SK-N-SH treated with all-trans-retinoic acid at 6 μM for 48 hours (cell line): ENCODE measurements around the gene RGN.
"Not testable (repeated sequence)": the region's sequence is repeated elsewhere in the genome, so short reads cannot be mapped to it uniquely, and the experiment has no call there.

Source experiments
- ATAC-seq: fragments of 200-7000 bp; cut with Tn5 transposase; 3 replicates; pipeline ENCODE4 v1.9.1; 2020; ENCODE audit warnings: mild to moderate bottlenecking, moderate library complexity
- ARNTL ChIP-seq: fragments of 450-650 bp; formaldehyde crosslinking; IDR thresholded peaks from 2 replicates; pipeline ENCODE4 v1.5.0; 2020; ENCODE audit warnings: low read depth, mild to moderate bottlenecking, moderate library complexity, borderline replicate concordance
- CSDC2 ChIP-seq: fragments of 250-450 bp; sonication (Bioruptor Pico); IDR thresholded peaks from 2 replicates; pipeline ENCODE4 v1.5.0; 2020; ENCODE audit warnings: mild to moderate bottlenecking, moderate library complexity
- ESRRG ChIP-seq: fragments of 250-450 bp; sonication (Bioruptor Pico); IDR thresholded peaks from 2 replicates; pipeline ENCODE4 v1.6.1; 2021; ENCODE audit warnings: mild to moderate bottlenecking
- GLIS3 ChIP-seq: fragments of 250-450 bp; sonication (Bioruptor Pico); IDR thresholded peaks from 2 replicates; pipeline ENCODE4 v1.5.0; 2020; ENCODE audit warnings: mild to moderate bottlenecking, moderate library complexity
- ISL1 ChIP-seq: fragments of 250-450 bp; sonication (Bioruptor Pico); IDR thresholded peaks from 2 replicates; pipeline ENCODE4 v2.1.2; 2022; ENCODE audit warnings: mild to moderate bottlenecking, moderate library complexity
- PPARA ChIP-seq: fragments of 250-450 bp; sonication (Bioruptor Pico); IDR thresholded peaks from 2 replicates; pipeline ENCODE4 v1.5.0; 2020; ENCODE audit warnings: mild to moderate bottlenecking, borderline replicate concordance
- RARB ChIP-seq: fragments of 250-450 bp; sonication (Bioruptor Pico); IDR thresholded peaks from 2 replicates; pipeline ENCODE4 v1.8.0; 2021; ENCODE audit warnings: mild to moderate bottlenecking, moderate library complexity
- SNAI2 ChIP-seq: fragments of 250-450 bp; sonication (Bioruptor Pico); IDR thresholded peaks from 2 replicates; pipeline ENCODE4 v1.5.0; 2020; ENCODE audit warnings: mild to moderate bottlenecking, moderate library complexity
- TCF4 ChIP-seq: fragments of 250-450 bp; sonication (Bioruptor Pico); IDR thresholded peaks from 2 replicates; pipeline ENCODE4 v1.8.0; 2021; ENCODE audit warnings: mild to moderate bottlenecking, moderate library complexity, borderline replicate concordance
- TOX ChIP-seq: fragments of 250-450 bp; sonication (Bioruptor Pico); IDR thresholded peaks from 2 replicates; pipeline ENCODE4 v1.8.0; 2021; ENCODE audit warnings: mild to moderate bottlenecking, moderate library complexity, borderline replicate concordance
- ZC3H10 ChIP-seq: fragments of 250-450 bp; sonication (Bioruptor Pico); IDR thresholded peaks from 2 replicates; pipeline ENCODE4 v1.5.1; 2021; ENCODE audit warnings: mild to moderate bottlenecking, moderate library complexity
- ZFP3 ChIP-seq: fragments of 250-450 bp; sonication (Bioruptor Pico); IDR thresholded peaks from 2 replicates; pipeline ENCODE4 v1.5.0; 2020; ENCODE audit warnings: mild to moderate bottlenecking, moderate library complexity
- ZFP30 ChIP-seq: fragments of 450-650 bp; formaldehyde crosslinking; IDR thresholded peaks from 2 replicates; pipeline ENCODE4 v1.5.0; 2022; ENCODE audit warnings: mild to moderate bottlenecking, moderate library complexity
- ZNF565 ChIP-seq: fragments of 450-650 bp; formaldehyde crosslinking; conservative IDR thresholded peaks from 2 replicates; pipeline ENCODE4 v1.5.0; 2020; ENCODE audit warnings: low read depth, mild to moderate bottlenecking, moderate library complexity
- ZNF70 ChIP-seq: fragments of 450-650 bp; formaldehyde crosslinking; IDR thresholded peaks from 2 replicates; pipeline ENCODE4 v1.5.0; 2020; ENCODE audit warnings: mild to moderate bottlenecking, moderate library complexity
- TF ChIP-seq, protein P1 (sequence below): fragments of 250-450 bp; sonication (Bioruptor Pico); IDR thresholded peaks from 2 replicates; pipeline ENCODE4 v1.5.1; 2021; ENCODE audit warnings: mild to moderate bottlenecking, moderate library complexity
- TF ChIP-seq, protein P2 (sequence below): fragments of 250-450 bp; sonication (Bioruptor Pico); IDR thresholded peaks from 2 replicates; pipeline ENCODE4 v1.8.0; 2021; ENCODE audit warnings: low read depth, mild to moderate bottlenecking, moderate library complexity, borderline replicate concordance
- TF ChIP-seq, protein P3 (sequence below): fragments of 250-450 bp; sonication (Bioruptor Pico); IDR thresholded peaks from 2 replicates; pipeline ENCODE4 v1.5.0; 2020; ENCODE audit warnings: mild to moderate bottlenecking, moderate library complexity
- TF ChIP-seq, protein P4 (sequence below): fragments of 250-450 bp; sonication (Bioruptor Pico); IDR thresholded peaks from 2 replicates; pipeline ENCODE4 v1.5.1; 2020; ENCODE audit warnings: low read depth, mild to moderate bottlenecking, moderate library complexity
- TF ChIP-seq, protein P5 (sequence below): fragments of 250-450 bp; sonication (Bioruptor Pico); IDR thresholded peaks from 2 replicates; pipeline ENCODE4 v1.8.0; 2020; ENCODE audit warnings: mild to moderate bottlenecking, moderate library complexity, borderline replicate concordance

RGN gene

DNA sequence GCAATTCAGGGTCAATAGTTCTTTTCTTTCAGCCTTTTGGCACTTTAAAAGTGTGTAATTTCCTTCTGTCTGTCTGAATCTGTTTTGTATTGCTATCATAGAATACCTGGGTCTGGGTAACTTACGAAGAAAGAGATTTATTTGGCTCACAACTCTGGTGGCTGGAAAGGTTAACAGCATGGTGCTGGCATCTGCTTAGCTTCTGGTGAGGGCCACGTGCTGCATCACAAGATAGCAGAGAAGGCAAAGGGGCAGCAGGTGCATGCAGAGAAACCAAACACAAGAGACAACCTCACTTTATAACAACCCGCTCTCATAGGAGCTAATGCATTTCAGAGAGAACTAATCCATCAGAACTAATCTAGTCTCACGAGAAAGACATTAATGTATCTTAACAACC, 18.8 kb downstream of the RGN start (continued):
- TF ChIP-seq, protein P1, sequence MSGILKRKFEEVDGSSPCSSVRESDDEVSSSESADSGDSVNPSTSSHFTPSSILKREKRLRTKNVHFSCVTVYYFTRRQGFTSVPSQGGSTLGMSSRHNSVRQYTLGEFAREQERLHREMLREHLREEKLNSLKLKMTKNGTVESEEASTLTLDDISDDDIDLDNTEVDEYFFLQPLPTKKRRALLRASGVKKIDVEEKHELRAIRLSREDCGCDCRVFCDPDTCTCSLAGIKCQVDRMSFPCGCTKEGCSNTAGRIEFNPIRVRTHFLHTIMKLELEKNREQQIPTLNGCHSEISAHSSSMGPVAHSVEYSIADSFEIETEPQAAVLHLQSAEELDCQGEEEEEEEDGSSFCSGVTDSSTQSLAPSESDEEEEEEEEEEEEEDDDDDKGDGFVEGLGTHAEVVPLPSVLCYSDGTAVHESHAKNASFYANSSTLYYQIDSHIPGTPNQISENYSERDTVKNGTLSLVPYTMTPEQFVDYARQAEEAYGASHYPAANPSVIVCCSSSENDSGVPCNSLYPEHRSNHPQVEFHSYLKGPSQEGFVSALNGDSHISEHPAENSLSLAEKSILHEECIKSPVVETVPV, result no peak
- no peak for TF ChIP-seq ZC3H10 (CRISPR knock-in tag)

DNA sequence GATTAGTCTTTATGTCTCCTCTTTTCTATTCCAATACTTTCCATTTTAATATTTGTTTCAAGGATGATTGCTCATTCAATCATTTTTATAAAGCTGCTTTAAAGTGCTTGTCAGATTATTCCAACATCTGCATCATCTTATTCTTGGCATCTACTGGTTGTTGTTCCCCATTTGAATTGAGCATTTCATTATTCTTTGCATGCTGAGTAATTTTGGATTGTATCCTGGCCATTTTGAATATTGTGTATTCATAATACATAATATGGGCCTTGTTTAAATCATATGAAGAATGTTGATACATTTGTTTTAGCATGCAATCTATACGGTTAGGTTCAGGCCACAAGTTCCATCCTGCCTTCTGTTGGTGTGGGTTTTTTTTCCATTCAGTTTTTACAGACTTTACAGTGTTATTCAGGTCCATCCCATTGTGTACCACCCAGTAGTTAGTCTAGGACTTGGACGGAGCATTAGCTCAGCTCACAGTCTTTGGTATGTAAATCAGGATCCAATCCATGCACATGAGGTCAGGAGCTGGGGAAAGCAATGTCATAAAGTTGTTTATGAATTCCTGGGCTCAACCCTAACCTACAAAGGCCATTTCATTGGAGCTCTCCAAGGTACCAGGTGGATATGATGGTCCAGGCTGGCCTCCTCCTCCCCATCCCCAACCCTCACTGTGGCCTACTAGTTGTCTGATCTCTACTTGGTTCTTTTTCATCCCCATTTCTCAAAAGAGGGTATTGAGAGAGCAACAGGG, 20.3 kb downstream of the RGN start:
- no peak for TF ChIP-seq GLIS3
- no peak for TF ChIP-seq ISL1 (CRISPR knock-in tag)
- no peak for TF ChIP-seq ZFP30 (CRISPR knock-in tag)
- no peak for TF ChIP-seq ZFP3 (CRISPR knock-in tag)
- TF ChIP-seq, protein P2, sequence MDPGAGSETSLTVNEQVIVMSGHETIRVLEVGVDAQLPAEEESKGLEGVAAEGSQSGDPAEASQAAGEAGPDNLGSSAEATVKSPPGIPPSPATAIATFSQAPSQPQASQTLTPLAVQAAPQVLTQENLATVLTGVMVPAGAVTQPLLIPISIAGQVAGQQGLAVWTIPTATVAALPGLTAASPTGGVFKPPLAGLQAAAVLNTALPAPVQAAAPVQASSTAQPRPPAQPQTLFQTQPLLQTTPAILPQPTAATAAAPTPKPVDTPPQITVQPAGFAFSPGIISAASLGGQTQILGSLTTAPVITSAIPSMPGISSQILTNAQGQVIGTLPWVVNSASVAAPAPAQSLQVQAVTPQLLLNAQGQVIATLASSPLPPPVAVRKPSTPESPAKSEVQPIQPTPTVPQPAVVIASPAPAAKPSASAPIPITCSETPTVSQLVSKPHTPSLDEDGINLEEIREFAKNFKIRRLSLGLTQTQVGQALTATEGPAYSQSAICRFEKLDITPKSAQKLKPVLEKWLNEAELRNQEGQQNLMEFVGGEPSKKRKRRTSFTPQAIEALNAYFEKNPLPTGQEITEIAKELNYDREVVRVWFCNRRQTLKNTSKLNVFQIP (CRISPR knock-in tag), result no peak
- TF ChIP-seq, protein P1, result no peak
- TF ChIP-seq TCF4 (CRISPR knock-in tag), result no peak
- TF ChIP-seq, protein P3, sequence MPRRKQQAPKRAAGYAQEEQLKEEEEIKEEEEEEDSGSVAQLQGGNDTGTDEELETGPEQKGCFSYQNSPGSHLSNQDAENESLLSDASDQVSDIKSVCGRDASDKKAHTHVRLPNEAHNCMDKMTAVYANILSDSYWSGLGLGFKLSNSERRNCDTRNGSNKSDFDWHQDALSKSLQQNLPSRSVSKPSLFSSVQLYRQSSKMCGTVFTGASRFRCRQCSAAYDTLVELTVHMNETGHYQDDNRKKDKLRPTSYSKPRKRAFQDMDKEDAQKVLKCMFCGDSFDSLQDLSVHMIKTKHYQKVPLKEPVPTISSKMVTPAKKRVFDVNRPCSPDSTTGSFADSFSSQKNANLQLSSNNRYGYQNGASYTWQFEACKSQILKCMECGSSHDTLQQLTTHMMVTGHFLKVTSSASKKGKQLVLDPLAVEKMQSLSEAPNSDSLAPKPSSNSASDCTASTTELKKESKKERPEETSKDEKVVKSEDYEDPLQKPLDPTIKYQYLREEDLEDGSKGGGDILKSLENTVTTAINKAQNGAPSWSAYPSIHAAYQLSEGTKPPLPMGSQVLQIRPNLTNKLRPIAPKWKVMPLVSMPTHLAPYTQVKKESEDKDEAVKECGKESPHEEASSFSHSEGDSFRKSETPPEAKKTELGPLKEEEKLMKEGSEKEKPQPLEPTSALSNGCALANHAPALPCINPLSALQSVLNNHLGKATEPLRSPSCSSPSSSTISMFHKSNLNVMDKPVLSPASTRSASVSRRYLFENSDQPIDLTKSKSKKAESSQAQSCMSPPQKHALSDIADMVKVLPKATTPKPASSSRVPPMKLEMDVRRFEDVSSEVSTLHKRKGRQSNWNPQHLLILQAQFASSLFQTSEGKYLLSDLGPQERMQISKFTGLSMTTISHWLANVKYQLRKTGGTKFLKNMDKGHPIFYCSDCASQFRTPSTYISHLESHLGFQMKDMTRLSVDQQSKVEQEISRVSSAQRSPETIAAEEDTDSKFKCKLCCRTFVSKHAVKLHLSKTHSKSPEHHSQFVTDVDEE (CRISPR knock-in tag), result no peak
- TF ChIP-seq RARB (CRISPR knock-in tag), result no peak
- TF ChIP-seq TOX (CRISPR knock-in tag), result no peak
- TF ChIP-seq PPARA (CRISPR knock-in tag), result no peak
- TF ChIP-seq ARNTL, result no peak
- TF ChIP-seq ZC3H10 (CRISPR knock-in tag), result no peak
- no peak for TF ChIP-seq ZNF565 (CRISPR knock-in tag)
- no peak for TF ChIP-seq SNAI2 (CRISPR knock-in tag)
- TF ChIP-seq, protein P4, sequence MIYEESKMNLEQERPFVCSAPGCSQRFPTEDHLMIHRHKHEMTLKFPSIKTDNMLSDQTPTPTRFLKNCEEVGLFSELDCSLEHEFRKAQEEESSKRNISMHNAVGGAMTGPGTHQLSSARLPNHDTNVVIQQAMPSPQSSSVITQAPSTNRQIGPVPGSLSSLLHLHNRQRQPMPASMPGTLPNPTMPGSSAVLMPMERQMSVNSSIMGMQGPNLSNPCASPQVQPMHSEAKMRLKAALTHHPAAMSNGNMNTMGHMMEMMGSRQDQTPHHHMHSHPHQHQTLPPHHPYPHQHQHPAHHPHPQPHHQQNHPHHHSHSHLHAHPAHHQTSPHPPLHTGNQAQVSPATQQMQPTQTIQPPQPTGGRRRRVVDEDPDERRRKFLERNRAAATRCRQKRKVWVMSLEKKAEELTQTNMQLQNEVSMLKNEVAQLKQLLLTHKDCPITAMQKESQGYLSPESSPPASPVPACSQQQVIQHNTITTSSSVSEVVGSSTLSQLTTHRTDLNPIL (CRISPR knock-in tag), result no peak
- no peak for TF ChIP-seq ESRRG
- TF ChIP-seq ZNF70, result no peak
- ATAC-seq, result no peak

DNA sequence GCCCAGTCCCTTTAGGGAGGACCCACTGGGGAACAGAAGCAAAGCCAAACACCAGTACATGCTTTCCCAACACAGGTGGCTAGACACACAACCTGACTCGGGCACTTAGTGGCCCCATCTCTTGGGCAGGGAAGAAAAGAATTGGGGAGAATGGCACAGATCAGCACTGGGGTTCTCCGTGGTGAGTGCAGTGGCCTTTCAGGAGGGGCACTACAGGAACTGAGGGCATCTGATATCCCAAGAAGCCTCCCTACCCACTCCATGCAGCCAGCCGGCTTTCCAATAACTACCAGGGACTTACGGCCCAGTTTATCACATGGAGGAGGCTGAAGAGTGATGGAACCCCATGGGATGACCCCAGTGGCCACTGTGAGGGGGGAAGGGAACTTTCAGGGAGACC, 23.0 kb downstream of the RGN start:
- no peak for ATAC-seq
- no peak for TF ChIP-seq TOX (CRISPR knock-in tag)
- no peak for TF ChIP-seq CSDC2 (CRISPR knock-in tag)
- TF ChIP-seq, protein P4 (CRISPR knock-in tag), result no peak
- TF ChIP-seq, protein P5, sequence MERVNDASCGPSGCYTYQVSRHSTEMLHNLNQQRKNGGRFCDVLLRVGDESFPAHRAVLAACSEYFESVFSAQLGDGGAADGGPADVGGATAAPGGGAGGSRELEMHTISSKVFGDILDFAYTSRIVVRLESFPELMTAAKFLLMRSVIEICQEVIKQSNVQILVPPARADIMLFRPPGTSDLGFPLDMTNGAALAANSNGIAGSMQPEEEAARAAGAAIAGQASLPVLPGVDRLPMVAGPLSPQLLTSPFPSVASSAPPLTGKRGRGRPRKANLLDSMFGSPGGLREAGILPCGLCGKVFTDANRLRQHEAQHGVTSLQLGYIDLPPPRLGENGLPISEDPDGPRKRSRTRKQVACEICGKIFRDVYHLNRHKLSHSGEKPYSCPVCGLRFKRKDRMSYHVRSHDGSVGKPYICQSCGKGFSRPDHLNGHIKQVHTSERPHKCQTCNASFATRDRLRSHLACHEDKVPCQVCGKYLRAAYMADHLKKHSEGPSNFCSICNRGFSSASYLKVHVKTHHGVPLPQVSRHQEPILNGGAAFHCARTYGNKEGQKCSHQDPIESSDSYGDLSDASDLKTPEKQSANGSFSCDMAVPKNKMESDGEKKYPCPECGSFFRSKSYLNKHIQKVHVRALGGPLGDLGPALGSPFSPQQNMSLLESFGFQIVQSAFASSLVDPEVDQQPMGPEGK (CRISPR knock-in tag), result no peak
- TF ChIP-seq RARB (CRISPR knock-in tag), result no peak
- TF ChIP-seq, protein P1, result no peak
- TF ChIP-seq ZC3H10 (CRISPR knock-in tag), result no peak
- TF ChIP-seq GLIS3, result no peak
- TF ChIP-seq ZNF70, result no peak
- no peak for TF ChIP-seq ISL1 (CRISPR knock-in tag)
- TF ChIP-seq ESRRG, result no peak

DNA sequence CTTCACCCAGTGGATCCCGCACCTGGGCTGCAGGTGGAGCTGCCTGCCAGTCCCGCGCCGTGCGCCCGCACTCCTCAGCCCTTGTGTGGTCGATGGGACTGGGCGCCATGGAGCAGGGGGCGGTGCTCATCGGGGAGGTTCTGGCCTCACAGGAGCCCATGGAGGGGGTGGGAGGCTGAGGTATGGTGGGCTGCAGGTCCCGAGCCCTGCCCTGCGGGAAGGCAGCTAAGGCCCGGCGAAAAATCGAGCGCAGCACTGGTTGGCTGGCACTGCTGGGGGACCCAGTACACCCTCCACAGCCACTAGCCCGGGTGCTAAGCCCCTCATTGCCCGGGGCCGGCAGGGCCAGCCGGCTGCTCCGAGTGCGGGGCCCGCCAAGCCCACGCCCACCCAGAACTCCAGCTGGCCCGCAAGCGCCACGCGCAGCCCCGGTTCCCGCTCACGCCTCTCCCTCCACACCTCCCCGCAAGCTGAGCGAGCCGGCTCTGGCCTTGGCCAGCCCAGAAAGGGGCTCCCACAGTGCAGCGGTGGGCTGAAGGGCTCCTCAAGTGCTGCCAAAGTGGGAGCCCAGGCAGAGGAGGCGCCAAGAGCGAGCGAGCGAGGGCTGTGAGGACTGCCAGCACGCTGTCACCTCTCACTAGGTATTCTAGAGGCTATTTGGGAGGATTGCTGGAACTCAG, 32.8 kb downstream of the RGN start:
- ATAC-seq, result not testable (repeated sequence)
